Esophagus muscularis mucosa (tissue), 4 donors: Measurements from ENCODE around the gene REXO4. TPM values are rescaled to one million over a fixed set of nuclear protein-coding genes. Genes with fewer than 3 reads are reported as not detected.
"Not testable (repeated sequence)": the region's sequence is repeated elsewhere in the genome, so short reads cannot be mapped to it uniquely, and the experiment has no call there.

Experiments used
- DNase-seq: peaks from one replicate; pipeline ENCODE4 v3.0.0-alpha.2; 2017; ENCODE audit errors: extremely low spot score
- H3K27ac ChIP-seq, 4 donors: fragments of 200-600 bp; sonication (generic); replicated peaks in 1 of 4; 1 replicate in 3 of 4; 2 replicates in 1 of 4; pipeline ENCODE4 v1.5.1; 2016 to 2019; ENCODE audit warnings: mild to moderate bottlenecking in 1 of 4
- H3K27me3 ChIP-seq, 4 donors: fragments of 200-600 bp; sonication (generic); one replicate each; pipeline versions ENCODE4 v1.5.1 to v1.6.0; 2016 to 2019
- H3K36me3 ChIP-seq, 4 donors: fragments of 200-600 bp; sonication (generic); one replicate each; pipeline ENCODE4 v1.5.1; 2016 to 2019
- H3K4me1 ChIP-seq, 4 donors: fragments of 200-600 bp; sonication (generic); one replicate each; pipeline ENCODE4 v1.5.1; 2016 to 2019
- H3K4me3 ChIP-seq, 4 donors: fragments of 200-600 bp; sonication (generic); 1 replicate in 2 of 4; 2 replicates in 2 of 4; pipeline ENCODE4 v1.5.1; 2016 to 2019; ENCODE audit warnings: mild to moderate bottlenecking in 4 of 4, moderate library complexity in 1 of 4
- H3K9me3 ChIP-seq, 4 donors: fragments of 200-600 bp; sonication (generic); 1 replicate in 3 of 4; 2 replicates in 1 of 4; pipeline ENCODE4 v1.5.1; 2016 to 2019
- CTCF ChIP-seq, 3 experiments: fragments of 200-600 bp in 2 of 3; fragments of 450-650 bp in 1 of 3; sonication (generic) in 2 of 3; IDR thresholded peaks; one replicate each; pipeline ENCODE4 v1.5.1; 2017 to 2019; ENCODE audit warnings: antibody characterized with exemption in 3 of 3, mild to moderate bottlenecking in 2 of 3, moderate library complexity in 1 of 3
- EP300 ChIP-seq: sonication (generic); formaldehyde crosslinking; IDR thresholded peaks from one replicate; pipeline ENCODE4 v1.6.1; 2017; ENCODE audit warnings: antibody characterized with exemption
- POLR2A ChIP-seq: fragments of 450-650 bp; IDR thresholded peaks from one replicate; pipeline ENCODE4 v1.6.1; 2017; ENCODE audit warnings: antibody characterized with exemption, moderate library complexity, mild to moderate bottlenecking, low read depth
- POLR2AphosphoS5 ChIP-seq, 2 donors: sonication (generic); formaldehyde crosslinking; IDR thresholded peaks; one replicate each; pipeline ENCODE4 v1.6.1; 2017; ENCODE audit warnings: antibody characterized with exemption in 2 of 2
- WGBS: methylation state at CpG from one replicate; pipeline ENCODE4 v1.1.5; 2018; 5-methylcytosine and 5-hydroxymethylcytosine counted together
- intact Hi-C: fragments of 100-400 bp; cut with DNase I; formaldehyde crosslinking; loops from one replicate; pipeline ENCODE4 v1.15.1; 2023
- total RNA-seq, 4 donors: library from RNA; depleted of rRNA; stranded (reverse); fragments of >200 nt; gene quantifications; one replicate each; pipeline versions ENCODE4 v1.1.0 to v1.2.1, GENCODE V29; 2016

REXO4 gene
- total RNA-seq, 4 donors from 2014 or later: 15.0 to 28.9 (median 22.4) TPM

- TF ChIP-seq POLR2A (no peak), EP300 (no peak), POLR2AphosphoS5 (IDR thresholded peaks at IDR 0.05) (no peak), CTCF (IDR thresholded peaks at IDR 0.05) (no peak)
- H3K27me3 ChIP-seq: no peaks in the 10 kb centered on the region
- intact Hi-C loops: no loop called here
- no peaks in the 10 kb centered on the region for H3K9me3 ChIP-seq
- WGBS: 90% methylated on average over 5 of the region's 7 CpGs
- DNase-seq: no peak
- no peaks in the 10 kb centered on the region for H3K4me1 ChIP-seq
- H3K36me3 ChIP-seq: peaks cover 0 to 5% (median 0%) of the 10 kb centered on the region in 4 donors
- no peak overlapping the region for H3K4me3 ChIP-seq
- no peak overlapping the region for H3K27ac ChIP-seq
These were observed 34.8 kb upstream of the REXO4 start for GRCh38 chr9:133452562-133452961.

- H3K27me3 ChIP-seq, H3K9me3 ChIP-seq, DNase-seq, H3K36me3 ChIP-seq, H3K27ac ChIP-seq, H3K4me3 ChIP-seq, intact Hi-C loops, H3K4me1 ChIP-seq: not testable (repeated sequence)
- 99% methylated on average over 5 of the region's 5 CpGs for WGBS
These were observed 34.1 kb upstream of the REXO4 start for GRCh38 chr9:133451865-133452264.

- Histone ChIP-seq H3K4me1 (no peaks in the 10 kb centered on the region), H3K27me3 (no peaks in the 10 kb centered on the region), H3K9me3 (no peaks in the 10 kb centered on the region), H3K4me3 (no peak overlapping the region), H3K36me3 (no peaks in the 10 kb centered on the region), H3K27ac (no peak overlapping the region)
- no peak for TF ChIP-seq POLR2AphosphoS5 (IDR thresholded peaks at IDR 0.05)
- no peak for TF ChIP-seq CTCF (IDR thresholded peaks at IDR 0.05)
- TF ChIP-seq POLR2A: no peak
- no peak for TF ChIP-seq EP300
- intact Hi-C loops: no loop called here
- WGBS: 96% methylated on average over 9 of the region's 12 CpGs
- DNase-seq: no peak
These were observed 31.9 kb upstream of the REXO4 start for GRCh38 chr9:133449760-133450159.

GRCh38 chr9:133448487-133448972 is 30.7 kb upstream of the REXO4 start:
- no peaks in the 10 kb centered on the region for H3K27me3 ChIP-seq
- H3K4me1 ChIP-seq: no peaks in the 10 kb centered on the region
- no peak for DNase-seq
- WGBS: 79% methylated on average over 7 of the region's 13 CpGs
- no peaks in the 10 kb centered on the region for H3K9me3 ChIP-seq
- TF ChIP-seq EP300 (no peak), POLR2A (no peak), CTCF (IDR thresholded peaks at IDR 0.05) (no peak), POLR2AphosphoS5 (IDR thresholded peaks at IDR 0.05) (no peak)
- no peak overlapping the region for H3K27ac ChIP-seq
- no peaks in the 10 kb centered on the region for H3K36me3 ChIP-seq
- no peak overlapping the region for H3K4me3 ChIP-seq
- intact Hi-C loops: no loop called here

GRCh38 chr9:133445293-133445969 is 27.6 kb upstream of the REXO4 start:
- Histone ChIP-seq H3K27ac (no peak overlapping the region), H3K36me3 (no peaks in the 10 kb centered on the region), H3K27me3 (no peaks in the 10 kb centered on the region), H3K4me1 (no peaks in the 10 kb centered on the region), H3K4me3 (no peak overlapping the region), H3K9me3 (no peaks in the 10 kb centered on the region)
- no peak for DNase-seq
- WGBS: 83% methylated on average over 11 of the region's 23 CpGs
- no peak for TF ChIP-seq EP300
- intact Hi-C loops: no loop called here

- DNase-seq: no peak
- H3K4me1 ChIP-seq: no peaks in the 10 kb centered on the region
- no peaks in the 10 kb centered on the region for H3K27me3 ChIP-seq
- WGBS: 88% methylated on average over 8 of the region's 8 CpGs
- no peak for TF ChIP-seq POLR2A
- TF ChIP-seq POLR2AphosphoS5 (IDR thresholded peaks at IDR 0.05): no peak
- no peak for TF ChIP-seq EP300
- TF ChIP-seq CTCF (IDR thresholded peaks at IDR 0.05): no peak
- H3K4me3 ChIP-seq: no peak overlapping the region
- no peak overlapping the region for H3K27ac ChIP-seq
- H3K9me3 ChIP-seq: no peaks in the 10 kb centered on the region
- intact Hi-C loops: no loop called here
- H3K36me3 ChIP-seq: no peaks in the 10 kb centered on the region
These were observed 26.2 kb upstream of the REXO4 start for GRCh38 chr9:133443982-133444381.
